ENCODE measurements around the gene LSM12.
"Not testable (repeated sequence)": the region's sequence is repeated elsewhere in the genome, so short reads cannot be mapped to it uniquely, and the experiment has no call there.

The LSM12 gene

GRCh38 chr17:43998552-43998951, 67.9 kb downstream of the LSM12 start:
- Mint-ChIP-seq H3K36me3 (ENCODE audit: low read depth) (no peaks in the 10 kb centered on the region), H3K4me3 (no peak overlapping the region), H3K27ac (no peak overlapping the region), H3K9me3 (no peaks in the 10 kb centered on the region), H3K4me1 (no peaks in the 10 kb centered on the region), H3K27me3 (ENCODE audit: low read depth) (peaks cover 61% of the 10 kb centered on the region)
- TF ChIP-seq, protein P1, sequence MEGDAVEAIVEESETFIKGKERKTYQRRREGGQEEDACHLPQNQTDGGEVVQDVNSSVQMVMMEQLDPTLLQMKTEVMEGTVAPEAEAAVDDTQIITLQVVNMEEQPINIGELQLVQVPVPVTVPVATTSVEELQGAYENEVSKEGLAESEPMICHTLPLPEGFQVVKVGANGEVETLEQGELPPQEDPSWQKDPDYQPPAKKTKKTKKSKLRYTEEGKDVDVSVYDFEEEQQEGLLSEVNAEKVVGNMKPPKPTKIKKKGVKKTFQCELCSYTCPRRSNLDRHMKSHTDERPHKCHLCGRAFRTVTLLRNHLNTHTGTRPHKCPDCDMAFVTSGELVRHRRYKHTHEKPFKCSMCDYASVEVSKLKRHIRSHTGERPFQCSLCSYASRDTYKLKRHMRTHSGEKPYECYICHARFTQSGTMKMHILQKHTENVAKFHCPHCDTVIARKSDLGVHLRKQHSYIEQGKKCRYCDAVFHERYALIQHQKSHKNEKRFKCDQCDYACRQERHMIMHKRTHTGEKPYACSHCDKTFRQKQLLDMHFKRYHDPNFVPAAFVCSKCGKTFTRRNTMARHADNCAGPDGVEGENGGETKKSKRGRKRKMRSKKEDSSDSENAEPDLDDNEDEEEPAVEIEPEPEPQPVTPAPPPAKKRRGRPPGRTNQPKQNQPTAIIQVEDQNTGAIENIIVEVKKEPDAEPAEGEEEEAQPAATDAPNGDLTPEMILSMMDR (IDR thresholded peaks at IDR 0.05; ENCODE audit: unreplicated experiment in 3 of 3), result no peak

GRCh38 chr17:43997180-43997579, 69.3 kb downstream of the LSM12 start:
- H3K36me3 Mint-ChIP-seq (ENCODE audit: low read depth); H3K4me1 Mint-ChIP-seq; H3K9me3 Mint-ChIP-seq; H3K27ac Mint-ChIP-seq; H3K4me3 Mint-ChIP-seq: not testable (repeated sequence)
- peaks cover 50% of the 10 kb centered on the region for H3K27me3 Mint-ChIP-seq (ENCODE audit: low read depth)

DNA sequence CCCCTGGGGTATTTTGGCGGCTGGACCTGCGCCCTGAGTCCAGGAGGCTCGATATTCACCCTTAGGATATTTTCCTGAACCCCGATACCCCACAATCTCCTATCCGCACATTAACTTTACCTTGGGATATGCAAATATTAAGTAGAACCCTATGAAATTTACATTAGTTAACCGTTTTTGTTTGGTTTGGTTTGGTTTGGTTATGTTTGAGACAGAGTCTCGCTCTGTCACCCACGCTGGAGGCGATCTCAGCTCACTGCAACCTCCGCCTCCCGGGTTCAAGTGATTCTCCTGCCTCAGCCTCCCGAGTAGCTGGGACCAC, 71.4 kb downstream of the LSM12 start:
- peaks cover 38% of the 10 kb centered on the region for H3K27me3 Mint-ChIP-seq (ENCODE audit: low read depth)
- no peaks in the 10 kb centered on the region for H3K9me3 Mint-ChIP-seq
- no peaks in the 10 kb centered on the region for H3K4me1 Mint-ChIP-seq
- H3K27ac Mint-ChIP-seq, result no peak overlapping the region
- no peaks in the 10 kb centered on the region for H3K36me3 Mint-ChIP-seq (ENCODE audit: low read depth)
- TF ChIP-seq, protein P1 (IDR thresholded peaks at IDR 0.05; ENCODE audit: unreplicated experiment in 3 of 3), result peak in 1 of 3 experiments; percentile 32
- H3K4me3 Mint-ChIP-seq, result peak overlapping the region in 2 of 3 experiments; percentile 12 to 35

DNA sequence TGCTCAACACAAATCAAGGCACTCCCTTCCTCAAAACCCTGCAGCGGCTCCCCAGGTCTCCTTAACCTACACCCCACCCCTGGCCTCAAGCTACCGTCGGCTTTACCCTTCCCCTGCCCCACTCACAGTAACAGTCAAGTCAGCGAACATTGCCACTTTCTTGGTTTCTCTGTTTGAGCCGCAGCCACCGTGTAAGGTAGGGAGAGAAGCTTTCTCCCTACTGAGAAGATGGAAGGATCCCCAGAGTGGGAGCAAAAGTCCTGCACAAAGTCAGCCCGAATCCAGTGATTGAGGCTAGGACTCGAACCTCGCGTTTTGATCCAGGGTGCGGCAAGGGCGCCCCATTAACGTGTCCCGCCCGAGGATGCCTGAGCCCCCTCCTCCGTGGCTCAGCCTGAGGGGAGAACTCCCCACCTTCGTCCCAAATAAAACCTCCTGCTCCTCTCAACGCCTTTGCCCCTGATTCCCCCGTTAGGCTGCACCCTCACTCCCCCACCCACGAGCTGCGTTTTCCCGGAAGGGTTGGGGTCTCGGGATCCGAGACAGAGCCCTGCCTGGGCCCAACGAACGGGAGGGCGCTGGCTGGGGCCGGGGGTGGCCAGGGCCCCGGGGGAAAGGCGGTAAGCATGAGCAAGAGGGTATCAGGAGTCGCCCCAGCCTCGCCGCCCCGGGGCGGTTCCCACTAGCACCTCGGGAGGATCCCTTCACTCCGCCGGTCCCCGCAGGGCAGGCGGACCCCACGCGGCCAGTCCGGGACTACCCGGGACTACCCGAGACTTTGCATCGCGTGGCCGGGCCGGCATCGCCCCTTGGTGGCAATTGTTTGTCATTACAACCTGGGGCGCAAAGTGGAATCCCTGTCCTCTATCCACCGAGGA, 72.0 kb downstream of the LSM12 start:
- no peaks in the 10 kb centered on the region for H3K4me1 Mint-ChIP-seq
- peak overlapping the region in 2 of 3 experiments; percentile 12 to 35 for H3K4me3 Mint-ChIP-seq
- no peaks in the 10 kb centered on the region for H3K9me3 Mint-ChIP-seq
- no peaks in the 10 kb centered on the region for H3K36me3 Mint-ChIP-seq (ENCODE audit: low read depth)
- TF ChIP-seq, protein P1 (IDR thresholded peaks at IDR 0.05; ENCODE audit: unreplicated experiment in 3 of 3), result peak; percentile 88 to 97 (median 93)
- no peak overlapping the region for H3K27ac Mint-ChIP-seq
- H3K27me3 Mint-ChIP-seq (ENCODE audit: low read depth), result peaks cover 34% of the 10 kb centered on the region

DNA sequence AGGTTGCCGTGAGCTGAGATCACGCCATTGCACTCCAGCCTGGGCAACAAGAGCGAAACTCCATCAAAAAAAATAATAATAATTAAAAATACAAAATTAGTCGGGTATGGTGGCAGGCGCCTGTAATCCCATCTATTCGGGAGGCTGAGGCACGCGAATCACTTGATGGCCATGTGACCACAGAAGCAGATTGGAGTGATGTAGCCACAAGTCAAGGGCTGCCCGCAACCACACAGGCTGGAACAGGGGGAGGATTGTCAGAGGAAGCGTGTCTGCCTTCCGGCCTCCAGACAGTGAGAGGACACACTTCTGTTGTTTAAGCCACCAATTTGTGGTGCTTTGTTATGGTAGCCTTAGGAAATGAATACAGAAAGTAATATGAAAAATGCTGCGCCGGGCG, 73.8 kb downstream of the LSM12 start:
- no peaks in the 10 kb centered on the region for H3K4me1 Mint-ChIP-seq
- no peak overlapping the region for H3K27ac Mint-ChIP-seq
- H3K36me3 Mint-ChIP-seq (ENCODE audit: low read depth), result no peaks in the 10 kb centered on the region
- H3K4me3 Mint-ChIP-seq, result no peak overlapping the region
- peaks cover 34% of the 10 kb centered on the region for H3K27me3 Mint-ChIP-seq (ENCODE audit: low read depth)
- TF ChIP-seq, protein P1 (IDR thresholded peaks at IDR 0.05; ENCODE audit: unreplicated experiment in 3 of 3), result no peak
- no peaks in the 10 kb centered on the region for H3K9me3 Mint-ChIP-seq

DNA sequence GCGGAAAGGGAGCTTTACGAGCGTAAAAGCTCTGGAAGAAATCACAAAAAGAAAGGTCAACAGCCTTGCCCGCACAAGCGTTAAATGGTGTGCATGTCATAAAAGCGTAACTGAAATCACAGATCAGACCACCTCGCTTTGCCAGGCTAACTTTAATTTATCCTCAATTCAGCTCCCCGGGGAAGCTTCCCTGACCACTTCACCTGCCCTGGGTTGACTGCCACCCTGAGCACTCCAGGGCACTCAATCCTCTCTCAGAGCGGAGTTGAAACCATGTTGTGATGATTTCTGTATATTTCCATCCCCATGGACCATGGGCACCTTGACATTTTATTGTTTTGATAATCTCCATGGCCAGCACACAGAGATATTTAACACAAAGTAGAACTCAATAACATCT, 78.2 kb downstream of the LSM12 start:
- TF ChIP-seq, protein P1 (IDR thresholded peaks at IDR 0.05; ENCODE audit: unreplicated experiment in 3 of 3), result no peak
- Mint-ChIP-seq H3K9me3 (no peaks in the 10 kb centered on the region), H3K27ac (no peak overlapping the region), H3K36me3 (ENCODE audit: low read depth) (no peaks in the 10 kb centered on the region), H3K4me1 (peaks cover 5% of the 10 kb centered on the region), H3K4me3 (no peak overlapping the region), H3K27me3 (ENCODE audit: low read depth) (peaks cover 57% of the 10 kb centered on the region)

All from nephron (organoid).